Medulla oblongata (tissue), 1 donor: ENCODE results near the gene ZNF595.
A peak's percentile ranks its signal among the peaks of the same experiment; 100 is the strongest.
"Not testable (repeated sequence)": the region's sequence is repeated elsewhere in the genome, so short reads cannot be mapped to it uniquely, and the experiment has no call there.

Source experiments
- DNase-seq: peaks from one replicate; pipeline ENCODE4 v3.0.0-alpha.2; 2015; ENCODE audit errors: extremely low spot score

Gene ZNF595

DNA sequence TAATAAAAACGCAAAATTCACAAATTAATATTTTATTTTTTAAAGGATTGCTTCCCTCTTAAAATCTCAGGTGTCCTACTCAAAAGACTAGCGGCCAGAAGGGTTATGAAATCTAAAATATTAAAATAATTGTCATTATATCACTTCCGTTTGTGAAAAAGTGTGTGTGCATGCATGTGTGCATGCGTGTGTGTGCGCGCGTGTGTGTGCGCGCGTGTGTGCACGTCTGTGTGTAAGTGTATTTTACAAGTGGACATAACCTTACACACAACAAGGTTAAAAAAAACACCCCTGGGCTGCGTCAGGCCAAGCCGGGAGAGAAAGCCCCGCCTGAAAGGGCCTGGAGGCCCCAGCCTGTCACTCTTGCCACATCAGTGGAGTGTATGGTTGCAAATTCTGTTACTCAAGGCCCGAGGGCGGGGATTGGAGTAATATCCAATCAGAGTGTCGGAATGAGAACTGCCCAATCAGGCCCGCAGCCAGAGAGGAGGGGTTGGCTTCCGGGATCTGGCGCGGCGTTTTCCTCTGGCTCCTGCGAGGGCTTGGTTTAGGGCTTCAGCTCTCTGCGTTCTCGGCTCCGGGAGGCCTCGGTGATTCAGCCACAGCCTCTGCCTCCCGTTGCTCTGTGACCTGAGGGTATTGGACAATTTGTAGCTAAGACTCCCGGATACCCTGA, at the start of gene ZNF595:
Gene ZNF595 (plus strand): TSS at position 518 of the 676 bp plus-strand sequence. CDS start 168 bp downstream, outside the sequence.
- not testable (repeated sequence) for DNase-seq

DNA sequence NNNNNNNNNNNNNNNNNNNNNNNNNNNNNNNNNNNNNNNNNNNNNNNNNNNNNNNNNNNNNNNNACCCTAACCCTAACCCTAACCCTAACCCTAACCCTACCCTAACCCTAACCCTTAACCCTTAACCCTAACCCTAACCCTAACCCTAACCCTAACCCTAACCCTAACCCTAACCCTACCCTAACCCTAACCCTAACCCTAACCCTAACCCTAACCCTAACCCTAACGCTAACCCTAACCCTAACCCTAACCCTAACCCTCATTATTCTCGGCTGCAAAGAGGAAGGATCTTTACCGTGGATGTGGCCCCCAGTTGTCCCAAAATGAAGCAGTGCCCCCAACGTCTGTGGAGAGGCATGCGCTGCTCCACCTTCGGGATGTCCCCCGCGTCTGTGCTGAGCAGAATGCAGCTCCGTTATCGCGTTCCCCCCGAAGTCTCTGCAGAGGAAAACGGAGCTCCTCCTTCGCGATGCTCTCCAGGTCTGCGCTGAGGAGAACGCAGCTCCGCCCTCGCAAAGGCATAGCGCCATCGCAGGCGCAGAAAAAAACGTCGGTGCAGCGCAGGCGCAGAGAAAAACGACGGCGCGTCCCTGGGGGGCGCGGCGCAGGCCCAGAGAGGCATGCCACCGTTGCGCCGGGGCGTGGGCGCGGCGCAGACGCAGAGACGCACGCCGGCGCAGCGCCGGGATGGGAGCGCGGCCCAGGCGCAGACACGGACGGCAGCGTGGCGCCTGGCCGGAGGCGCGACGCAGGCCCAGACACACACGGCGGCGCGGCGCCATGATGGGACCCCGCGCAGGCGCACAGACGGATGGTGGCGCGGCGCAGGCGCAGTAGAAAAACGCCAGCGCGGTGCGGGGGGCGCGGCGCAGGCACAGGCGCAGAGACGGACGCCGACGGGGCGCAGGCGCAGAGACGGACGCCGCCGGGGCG, 42.9 kb upstream of the ZNF595 start:
- DNase-seq = peak; percentile 2

DNA sequence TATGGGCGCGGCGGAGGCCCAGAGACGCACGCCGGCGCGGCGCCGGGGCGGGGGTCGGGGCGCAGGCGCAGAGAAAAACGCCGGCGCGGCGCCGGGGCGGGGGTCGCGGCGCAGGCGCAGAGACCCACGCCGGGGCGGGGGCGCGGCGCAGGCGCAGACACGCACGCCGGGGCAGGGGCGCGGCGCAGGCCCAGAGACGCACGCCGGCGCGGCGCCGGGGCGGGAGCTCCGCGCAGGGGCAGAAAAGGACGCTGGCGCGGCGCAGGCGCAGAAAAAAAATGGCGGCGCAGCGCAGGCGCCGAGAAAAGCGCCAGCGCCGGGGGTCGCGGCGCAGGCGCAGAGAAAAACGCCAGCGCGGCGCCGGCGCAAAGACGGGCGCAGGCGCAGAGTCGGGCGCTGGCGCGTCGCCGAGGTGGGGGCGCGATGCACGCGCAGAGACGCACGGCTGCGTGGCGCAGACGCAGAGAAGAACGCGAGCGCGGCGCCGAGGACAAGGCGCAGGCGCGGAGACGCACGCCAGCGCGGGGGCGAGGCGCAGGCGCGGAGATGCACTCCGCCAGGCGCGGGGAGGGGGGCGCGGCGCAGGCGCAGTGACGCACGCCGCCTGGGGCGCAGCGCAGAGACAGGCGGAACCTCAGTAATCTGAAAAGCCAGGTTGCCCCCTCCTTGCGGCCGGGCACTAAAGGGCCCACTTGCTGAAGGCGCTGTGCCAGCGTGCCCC, 41.9 kb upstream of the ZNF595 start:
- not testable (repeated sequence) for DNase-seq

DNA sequence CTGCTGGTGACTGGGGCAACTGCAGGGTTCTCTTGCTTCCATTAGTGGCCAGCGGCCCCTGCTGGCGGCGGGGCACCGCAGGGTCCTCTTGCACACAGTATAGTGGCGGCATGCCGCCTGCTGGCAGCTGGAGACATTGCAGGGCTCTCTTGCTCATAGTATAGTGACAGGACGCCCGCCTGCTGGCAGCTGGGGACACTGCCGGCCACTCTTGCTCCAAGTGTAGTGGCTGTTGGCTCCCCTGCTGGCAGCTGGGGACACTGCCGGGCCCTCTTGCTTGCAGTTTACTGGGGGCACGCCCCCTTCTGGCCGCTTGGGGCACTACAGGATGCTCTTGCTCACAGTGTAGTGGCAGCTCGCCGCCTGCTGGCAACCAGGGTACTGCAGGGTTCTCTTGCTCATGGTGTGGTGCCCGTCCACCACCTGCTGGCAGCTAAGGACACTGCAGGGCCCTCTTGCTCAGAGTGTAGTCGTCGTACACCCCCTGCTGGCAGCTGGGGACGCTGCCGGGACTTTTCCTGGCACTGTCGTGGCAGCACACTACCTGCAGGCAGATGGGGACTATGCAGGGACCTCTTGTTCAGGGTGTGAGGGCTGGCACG, 41.2 kb upstream of the ZNF595 start:
- not testable (repeated sequence) for DNase-seq

DNA sequence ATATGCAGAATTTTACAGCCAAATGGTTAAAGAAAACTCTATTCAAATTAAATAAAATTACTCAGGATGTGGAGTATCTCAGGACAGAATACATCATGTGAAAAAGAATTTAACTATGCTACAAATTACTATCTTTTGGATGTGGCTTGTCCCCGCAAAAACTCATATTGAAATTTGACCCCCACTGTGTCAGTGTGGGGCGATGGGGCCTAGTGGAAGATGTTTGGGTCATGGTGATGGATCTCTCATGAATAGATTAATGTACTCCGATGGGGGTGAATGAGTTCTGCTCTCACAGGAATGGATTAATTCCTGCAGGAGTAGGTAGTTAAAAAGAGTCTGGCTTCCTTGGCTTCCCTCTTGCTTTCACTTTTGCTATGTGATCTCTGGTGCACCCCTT, 35.0 kb upstream of the ZNF595 start:
- DNase-seq = not testable (repeated sequence)

DNA sequence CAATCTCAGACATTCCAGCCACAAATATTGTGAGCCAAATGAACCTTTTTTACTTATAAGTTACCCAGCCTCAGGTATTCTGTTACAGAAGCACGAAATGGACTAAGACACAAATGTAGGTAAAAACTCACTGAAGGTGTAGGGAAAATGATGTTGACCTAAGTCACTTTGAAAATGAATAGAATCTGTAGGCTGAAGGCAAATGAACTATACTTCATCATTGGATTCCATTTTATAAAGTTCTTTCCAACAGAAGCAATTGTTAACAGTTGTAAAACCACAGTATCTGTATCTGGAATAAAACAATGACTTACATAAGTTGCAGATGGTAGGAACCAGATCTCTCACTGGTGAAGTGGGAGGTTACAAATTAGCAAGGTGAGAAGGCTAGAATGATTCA, 34.5 kb upstream of the ZNF595 start:
- not testable (repeated sequence) for DNase-seq

DNA sequence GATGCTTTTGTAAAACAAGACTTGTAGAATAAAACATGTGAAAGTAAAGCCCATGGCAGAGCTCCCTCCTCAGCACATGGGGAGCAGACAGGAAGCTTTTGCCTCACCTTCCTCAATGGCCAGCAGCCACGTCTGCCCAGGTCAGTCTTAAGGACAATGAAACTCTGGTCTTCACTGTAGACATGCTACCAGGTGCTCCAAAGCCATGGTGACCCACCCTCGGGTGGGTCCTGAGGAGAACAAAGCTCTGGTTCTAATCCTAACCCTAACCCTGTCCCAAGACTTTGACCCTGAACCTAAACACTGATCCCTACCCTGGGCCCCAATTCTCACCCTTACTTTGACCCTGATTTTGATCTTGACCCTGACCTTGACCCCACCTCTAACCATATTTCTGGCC, 30.2 kb upstream of the ZNF595 start:
- not testable (repeated sequence) for DNase-seq

DNA sequence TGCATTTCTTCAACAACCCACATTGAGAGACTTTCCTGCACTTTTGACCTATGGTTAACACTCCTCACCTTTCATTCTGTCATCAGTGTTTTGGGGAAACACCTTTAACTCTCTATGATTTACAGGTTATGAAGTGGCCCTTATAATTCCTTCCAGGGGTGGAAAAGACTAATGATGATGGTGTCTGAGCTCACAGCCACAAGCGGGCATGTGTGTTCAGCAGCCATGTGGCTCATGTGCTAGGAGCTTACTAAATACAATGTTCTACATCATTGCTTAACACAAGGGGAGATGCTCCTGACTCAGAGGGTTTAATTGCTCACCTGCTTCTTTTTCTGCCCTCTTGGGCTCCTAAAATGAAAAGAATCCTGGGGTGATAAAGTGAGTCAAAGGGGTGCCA, 28.8 kb upstream of the ZNF595 start:
- DNase-seq = not testable (repeated sequence)

DNA sequence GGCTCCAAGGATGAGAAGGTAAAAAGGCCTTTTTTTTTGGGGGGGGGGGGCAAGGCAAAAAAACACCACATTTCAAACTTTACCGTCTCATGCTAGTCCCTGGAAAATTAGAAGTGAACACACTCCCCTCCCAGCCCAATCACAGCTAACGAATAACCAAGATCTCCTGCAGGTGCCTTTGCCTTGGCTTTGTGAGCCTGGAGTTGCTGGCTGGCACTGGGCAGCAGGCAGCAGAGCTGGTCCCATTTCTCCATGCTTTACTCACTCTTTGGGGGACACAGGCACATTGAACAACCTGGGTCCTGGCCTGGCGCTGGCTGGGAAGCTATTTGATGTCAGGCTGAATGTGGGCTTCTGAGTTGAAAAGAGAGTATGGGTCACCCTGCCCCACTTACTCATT, 25.6 kb upstream of the ZNF595 start:
- DNase-seq = not testable (repeated sequence)

DNA sequence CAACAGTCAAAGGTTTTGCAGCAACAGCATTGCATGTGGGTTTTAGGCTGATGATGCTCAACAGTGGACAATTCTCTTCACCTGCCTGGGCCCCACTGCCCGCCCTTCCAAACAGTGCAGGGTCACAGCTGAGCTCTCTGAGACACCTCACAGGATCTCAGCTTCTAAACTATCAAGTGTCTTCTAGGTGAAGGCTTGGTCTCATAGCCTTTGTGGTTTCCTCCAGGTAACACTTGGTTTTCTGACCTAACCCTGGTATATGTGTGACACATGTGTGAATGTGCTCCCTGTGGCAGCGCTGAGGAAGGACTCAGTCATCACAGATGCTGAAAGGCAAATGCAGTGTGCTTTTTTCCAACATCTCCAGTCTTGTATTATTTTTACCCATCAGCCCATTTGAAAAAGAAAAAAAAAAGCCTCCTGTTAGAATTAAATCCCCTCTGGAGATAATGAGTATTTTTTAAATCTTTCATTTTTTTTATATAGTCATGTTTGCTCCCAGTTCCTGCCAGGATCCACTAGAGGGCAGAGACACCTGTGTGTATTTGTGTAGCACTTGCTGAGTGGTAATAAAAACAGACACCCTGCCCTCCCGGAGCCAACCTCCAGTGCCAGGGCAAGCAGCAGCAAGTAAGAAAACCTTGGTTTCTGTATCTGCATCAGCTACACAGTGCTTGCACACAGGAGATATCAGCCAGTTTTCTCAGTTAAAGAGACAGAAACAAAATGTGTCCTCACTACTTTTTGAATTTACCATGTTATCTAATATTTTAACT, 24.2 kb upstream of the ZNF595 start:
- DNase-seq = not testable (repeated sequence)

DNA sequence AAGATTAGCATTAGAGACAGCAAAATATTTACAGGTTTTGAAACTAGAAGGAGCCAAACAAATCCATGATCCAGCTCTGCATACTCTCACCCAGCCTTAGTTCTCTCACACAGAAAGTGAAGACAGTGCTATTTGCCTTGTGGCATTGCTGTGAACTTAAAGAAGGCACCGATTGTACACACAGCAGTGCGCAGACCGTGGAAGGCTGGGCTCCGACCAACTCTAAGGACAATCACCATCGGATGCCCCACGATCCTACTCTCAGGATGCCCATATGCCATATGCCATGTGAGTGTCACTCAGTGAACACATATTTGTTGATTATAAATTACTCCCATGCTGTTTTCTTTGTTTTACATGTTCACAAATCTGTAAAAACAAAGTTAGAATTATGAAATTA, 19.8 kb upstream of the ZNF595 start:
- DNase-seq = not testable (repeated sequence)

DNA sequence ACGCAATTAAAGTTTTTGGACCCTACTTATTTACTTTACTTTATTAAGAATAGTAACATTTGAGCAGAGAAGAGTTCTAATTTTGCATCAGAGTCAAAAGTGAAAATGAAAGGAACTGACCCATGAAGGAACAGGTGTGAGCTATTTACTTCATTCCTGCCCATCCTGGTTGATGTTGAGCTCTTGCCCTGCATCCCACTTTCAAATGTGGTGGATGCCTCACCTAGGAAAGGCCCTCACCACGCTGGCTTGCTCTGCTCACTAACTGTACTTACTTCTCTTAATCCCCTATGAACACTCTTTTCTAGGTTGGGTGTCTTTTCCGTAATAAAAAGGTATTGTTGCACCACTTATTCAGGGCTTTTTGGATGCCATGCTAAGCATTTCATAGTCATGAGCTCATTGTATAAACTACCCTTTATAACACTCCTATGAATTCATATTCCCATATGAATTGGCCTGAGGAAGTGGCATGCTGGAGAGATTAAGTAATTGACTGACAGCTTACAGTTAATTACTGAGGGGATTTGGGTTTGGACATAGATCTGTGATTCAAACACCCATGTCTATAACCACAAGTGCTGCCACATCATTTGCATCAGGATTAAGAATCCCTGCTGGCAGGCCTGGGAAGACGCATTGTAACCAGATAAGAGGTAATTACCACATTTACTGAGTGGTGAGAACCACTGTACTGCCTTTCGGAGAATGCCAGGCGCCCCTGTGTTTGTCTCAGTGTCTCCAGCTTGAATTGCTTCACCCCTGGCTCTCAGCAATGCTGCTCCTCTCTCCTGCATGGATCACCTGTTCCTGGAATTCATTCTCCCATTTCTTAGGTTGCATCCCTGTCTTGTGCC, 16.3 kb upstream of the ZNF595 start:
- not testable (repeated sequence) for DNase-seq

DNA sequence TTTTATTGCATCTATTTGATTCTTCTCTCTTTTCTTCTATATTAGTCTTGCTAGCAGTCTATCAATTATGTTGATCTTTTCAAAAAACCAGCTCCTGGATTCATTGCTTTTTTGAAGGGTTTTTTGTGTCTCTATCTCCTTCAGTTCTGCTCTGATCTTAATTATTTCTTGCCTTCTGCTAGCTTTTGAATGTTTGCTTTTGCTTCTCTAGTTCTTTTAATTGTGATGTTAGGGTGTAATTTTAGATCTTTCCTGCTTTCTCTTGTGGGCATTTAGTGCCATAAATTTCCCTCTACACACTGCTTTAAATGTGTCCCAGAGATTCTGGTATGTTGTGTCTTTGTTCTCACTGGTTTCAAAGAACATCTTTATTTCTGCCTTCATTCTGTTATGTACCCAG, 14.9 kb upstream of the ZNF595 start:
- DNase-seq = not testable (repeated sequence)

DNA sequence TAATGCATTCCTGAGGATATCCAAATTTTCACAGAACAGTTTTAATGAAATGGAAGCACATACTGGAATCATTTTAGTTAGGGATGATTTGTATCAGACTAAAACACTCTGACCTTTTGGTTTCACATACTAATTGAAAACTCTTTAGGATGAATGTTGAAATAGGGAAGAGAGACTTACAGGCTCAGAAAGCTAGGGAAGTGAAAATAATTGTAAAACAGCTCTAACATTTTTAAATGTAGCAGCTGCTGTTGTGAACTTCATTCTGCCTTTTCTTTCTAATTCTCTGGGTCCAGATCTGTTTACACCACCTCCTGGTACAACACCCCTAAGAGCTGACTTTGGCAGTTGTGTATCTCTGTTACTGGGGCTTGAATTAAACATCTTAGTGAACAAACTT, 9.7 kb upstream of the ZNF595 start:
- DNase-seq = not testable (repeated sequence)

DNA sequence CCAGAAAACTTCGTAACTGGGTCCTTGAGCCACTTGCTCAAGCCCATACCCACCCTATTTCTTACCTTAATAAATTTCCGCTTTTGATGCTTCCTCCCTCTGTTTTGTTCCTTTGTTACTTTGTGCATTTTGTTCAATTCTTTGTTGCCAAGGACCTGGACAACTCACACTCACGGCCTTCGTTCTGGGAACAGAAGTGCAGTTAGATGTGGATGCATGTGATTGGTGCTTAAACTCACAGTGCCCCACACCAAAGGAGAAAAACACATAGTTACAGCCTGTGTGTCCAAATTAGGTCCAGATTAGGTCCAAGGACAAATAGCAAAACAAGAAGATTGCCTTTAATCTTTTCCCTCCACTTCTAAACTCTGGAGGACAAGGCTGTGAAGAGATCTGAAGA, 1.9 kb upstream of the ZNF595 start:
- not testable (repeated sequence) for DNase-seq

DNA sequence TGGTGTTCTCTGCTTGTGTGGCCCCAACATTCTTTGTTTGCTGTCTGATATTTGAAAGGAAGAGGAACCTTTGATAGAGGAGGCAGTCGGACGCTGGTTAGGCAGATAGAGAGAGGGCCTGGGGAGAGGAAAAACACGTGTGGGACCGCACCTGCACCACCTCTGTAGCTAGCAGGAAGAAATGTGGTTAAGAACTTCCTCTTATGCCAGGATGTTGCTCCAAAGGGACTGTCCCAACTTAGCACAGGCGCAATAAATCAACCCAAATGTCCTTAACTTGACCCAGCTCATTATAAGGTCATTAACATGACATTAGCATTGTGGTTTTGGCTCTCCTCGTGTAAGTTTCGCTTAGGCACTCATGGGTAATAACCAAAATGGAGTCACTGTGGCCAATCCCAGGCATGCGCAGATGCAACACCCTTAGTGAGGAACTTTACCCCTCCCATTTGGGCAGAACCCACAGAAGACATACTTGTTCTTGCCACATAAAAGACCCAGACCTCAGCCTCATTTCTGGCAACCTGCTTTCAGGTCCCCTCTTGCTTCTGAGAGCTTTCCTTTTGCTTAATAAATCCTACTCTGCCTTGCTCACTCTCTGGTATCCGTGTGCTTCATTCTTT, 1.4 kb upstream of the ZNF595 start:
- DNase-seq = not testable (repeated sequence)

DNA sequence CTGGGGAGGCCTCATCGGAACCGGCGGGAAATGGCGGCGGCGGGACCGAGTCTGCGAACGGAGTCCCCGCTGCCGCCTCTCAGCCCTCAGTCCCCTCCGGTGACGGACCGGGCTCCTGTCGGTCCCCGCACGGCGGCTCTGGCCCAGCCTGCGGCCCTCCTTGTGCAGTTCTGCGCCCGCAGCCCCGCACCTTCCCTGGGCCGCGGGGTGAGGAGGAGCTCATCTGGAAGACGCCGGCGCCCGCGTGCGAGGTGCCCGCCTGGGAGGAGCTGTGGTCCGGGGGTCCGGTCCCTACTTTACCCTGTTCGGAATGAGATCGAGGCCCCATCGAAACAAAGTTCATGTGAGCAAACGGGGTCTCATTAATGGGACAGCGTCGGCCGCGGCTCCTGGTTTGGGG, 400 bp downstream of the ZNF595 start:
- DNase-seq = not testable (repeated sequence)

DNA sequence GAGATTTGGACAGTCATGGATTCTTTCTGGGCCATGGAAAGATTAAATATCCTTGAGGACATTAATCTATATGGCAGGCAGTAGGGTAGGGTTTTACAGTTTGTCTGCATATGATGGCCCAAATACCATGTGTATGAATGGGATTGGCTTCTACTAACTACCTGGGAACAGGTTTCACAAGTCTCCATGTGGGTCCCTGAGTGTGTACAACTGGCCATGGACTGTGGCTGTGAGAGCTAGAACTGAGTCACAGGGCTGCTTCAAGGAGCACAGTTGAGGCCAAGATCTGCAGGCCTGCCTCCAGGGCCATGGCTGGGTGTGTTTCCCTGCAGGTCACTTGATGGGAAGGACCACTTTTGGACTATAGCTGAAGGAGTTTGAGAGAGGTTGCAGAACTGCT, 11.6 kb downstream of the ZNF595 start:
- DNase-seq = not testable (repeated sequence)

DNA sequence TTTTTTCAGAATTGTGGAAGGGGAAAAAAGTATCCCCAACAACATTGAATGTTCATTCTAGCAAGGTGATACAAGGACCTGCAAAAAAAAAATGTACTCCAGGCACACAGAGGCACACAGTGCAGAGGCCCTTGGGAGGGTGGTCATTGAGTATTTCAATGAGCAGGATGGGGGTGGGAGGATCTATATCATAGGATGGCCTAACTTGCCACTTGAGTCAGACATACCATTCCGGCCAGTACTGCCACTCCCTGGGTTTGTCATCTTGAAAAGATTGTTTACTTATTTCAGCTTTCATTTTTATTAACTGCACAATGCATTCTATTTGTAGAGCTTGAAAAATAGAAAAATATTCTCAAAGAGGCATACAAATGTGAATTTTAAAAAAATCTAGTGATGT, 18.7 kb downstream of the ZNF595 start:
- DNase-seq = no peak
